ENCODE results near the gene PAX7.

Gene PAX7

DNA sequence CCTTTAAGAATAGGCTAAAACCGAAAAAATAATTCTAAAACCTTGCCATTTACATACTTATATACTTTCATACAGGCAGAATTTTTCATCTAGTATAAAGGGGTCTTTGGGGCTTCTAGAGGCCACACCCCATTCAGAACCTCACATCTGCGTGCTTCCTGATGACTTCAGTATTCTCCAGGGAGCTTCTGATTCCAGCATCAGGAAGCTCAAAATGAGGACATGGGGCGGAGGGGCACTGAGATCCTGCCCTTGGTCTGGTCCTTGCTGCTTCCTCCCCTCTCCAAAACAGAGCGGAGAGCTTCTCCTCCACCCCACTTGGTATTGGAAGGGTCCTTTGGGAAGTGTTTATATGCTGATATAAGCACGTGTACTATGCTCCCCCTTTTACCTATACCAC, 13.8 kb downstream of the PAX7 start:
- Mint-ChIP-seq H3K9me3 (no peaks in the 10 kb centered on the region), H3K4me1 (peaks cover 16% of the 10 kb centered on the region), H3K27ac (no peak overlapping the region), H3K36me3 (no peaks in the 10 kb centered on the region), H3K4me3 (no peak overlapping the region)
- ATAC-seq = no peak
- no peak for DNase-seq (ENCODE audit: low spot score in 2 of 2)

DNA sequence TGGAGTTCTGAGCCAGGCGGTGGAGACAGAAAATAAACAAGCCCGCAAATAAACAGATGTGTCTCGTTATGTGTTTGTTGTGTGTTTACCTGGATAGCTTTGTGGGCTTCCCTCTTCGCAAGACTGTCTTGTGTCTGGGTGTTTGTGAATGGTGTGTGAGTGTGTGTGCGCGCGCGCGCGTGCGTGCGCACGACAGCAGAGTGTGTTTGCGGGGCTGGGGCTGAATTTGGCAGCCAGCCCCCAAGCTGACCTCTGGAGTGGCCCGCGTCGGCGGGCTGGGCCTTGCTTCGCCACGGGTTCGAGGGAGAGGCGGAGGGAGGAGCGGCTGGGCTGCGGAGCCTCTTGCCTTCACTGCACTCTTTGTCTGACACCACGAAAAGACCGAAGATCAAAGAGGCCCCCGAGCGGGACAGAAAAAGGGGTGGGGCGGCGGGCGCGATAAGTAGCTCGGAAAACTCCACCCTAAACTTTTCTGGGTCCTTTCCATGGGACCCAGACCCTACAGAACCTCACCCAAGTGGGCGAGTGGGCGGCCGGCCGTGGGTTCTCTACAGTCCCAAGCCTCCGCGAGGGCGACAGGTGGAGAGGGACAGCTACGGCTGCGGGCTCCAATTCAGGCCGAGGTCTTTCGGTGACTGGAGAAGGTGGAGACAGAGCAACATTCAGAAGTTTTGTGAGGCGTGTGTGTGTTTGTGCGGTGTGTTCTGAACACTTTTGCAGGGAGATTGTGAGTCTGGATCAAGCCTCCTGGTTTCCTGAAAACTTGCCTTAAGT, 14.5 kb downstream of the PAX7 start:
- Mint-ChIP-seq H3K4me3 (no peak overlapping the region), H3K36me3 (no peaks in the 10 kb centered on the region), H3K9me3 (no peaks in the 10 kb centered on the region), H3K4me1 (peaks cover 11% of the 10 kb centered on the region), H3K27ac (no peak overlapping the region)
- ATAC-seq (no peak), DNase-seq (ENCODE audit: low spot score in 2 of 2) (no peak)

DNA sequence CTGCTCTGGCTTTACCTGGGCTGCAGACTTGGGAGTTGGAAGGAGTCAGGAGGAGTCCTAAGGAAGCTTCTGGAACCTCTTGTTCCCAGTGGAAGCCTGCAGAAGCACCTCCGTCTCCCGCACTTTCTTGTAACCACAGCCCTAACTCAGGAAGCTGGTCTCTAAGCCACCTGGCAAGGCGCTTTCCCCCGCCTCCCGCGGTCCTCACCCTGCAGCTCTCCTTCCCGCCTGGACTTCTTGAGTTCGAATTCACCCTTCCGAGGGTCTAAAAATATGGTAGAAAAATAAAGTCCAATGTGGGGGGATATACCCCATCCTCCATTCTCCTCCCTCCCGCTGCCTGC, 15.1 kb downstream of the PAX7 start:
- Mint-ChIP-seq H3K36me3 (no peaks in the 10 kb centered on the region), H3K4me1 (peaks cover 7% of the 10 kb centered on the region), H3K9me3 (no peaks in the 10 kb centered on the region), H3K27ac (no peak overlapping the region), H3K4me3 (no peak overlapping the region)
- DNase-seq (ENCODE audit: low spot score in 2 of 2) (no peak), ATAC-seq (no peak)

DNA sequence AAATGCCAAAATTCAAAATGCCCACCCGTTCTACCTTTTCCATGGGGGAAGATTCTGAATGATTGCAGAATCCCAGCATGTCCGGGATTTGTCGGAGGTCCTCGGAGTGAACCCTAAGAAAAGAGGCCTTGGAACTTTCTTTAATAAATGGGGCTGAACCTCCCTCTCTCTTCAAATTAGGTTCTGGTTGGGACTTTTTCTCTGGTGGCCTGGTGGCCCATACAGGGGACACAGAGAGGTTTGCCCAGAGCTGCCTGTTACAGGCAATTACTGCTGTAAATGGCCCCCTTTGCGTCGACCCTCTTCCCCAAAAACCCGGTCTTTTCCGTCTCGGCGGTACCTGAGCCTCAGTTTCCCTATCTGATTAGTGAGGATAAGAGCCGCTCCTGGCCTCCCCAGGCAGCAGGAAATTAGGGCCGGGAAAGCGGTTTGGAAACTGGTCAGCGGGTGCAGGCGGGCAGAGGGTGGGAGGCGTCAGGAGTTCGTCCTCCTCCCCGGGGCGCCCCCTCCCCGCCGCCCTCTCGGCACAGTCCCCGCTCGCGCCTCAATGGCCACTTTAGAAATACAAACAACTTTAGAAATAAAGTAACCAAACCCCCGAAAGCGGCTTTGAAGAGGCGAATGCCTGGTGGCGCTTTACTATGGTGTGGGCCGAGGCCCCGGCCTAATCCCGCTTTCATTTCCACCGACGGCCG, 15.6 kb downstream of the PAX7 start:
- Mint-ChIP-seq H3K36me3 (no peaks in the 10 kb centered on the region), H3K4me3 (no peak overlapping the region), H3K9me3 (no peaks in the 10 kb centered on the region), H3K27ac (no peak overlapping the region), H3K4me1 (peaks cover 7% of the 10 kb centered on the region)
- ATAC-seq (no peak), DNase-seq (ENCODE audit: low spot score in 2 of 2) (no peak)

DNA sequence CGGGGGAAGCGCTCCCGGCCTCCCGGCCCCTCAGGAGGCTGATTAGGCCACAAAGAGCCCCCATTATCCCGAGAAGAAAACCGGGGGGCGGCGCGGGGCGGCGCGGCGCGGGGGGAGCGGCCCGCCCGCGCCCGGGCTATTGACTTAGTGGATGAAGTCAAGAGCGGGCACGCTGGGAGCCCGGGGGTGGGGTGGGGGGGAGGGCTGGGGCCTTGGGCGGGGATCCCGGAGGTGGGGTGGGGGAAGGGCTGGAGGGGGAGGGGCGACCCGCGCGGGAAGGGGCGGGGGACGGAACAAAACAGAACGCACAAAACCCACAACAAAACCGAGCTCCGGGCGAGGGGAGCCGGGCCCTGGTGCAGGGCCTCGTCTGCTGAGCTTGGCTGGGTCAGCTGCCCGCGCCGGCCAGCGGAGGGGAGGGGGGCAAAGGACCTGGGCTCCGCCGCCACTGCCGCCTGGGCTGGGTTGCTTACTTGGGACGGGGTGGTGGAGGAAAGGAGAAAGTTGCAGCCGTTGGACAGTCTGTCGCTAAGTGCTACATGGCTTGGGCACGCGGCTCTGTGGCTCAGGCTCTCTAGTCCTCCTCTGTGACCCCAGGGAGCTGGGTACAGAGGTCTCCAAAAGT, 16.3 kb downstream of the PAX7 start:
- H3K4me3 Mint-ChIP-seq = no peak overlapping the region
- no peak for ATAC-seq
- no peak overlapping the region for H3K27ac Mint-ChIP-seq
- no peaks in the 10 kb centered on the region for H3K36me3 Mint-ChIP-seq
- peaks cover 7% of the 10 kb centered on the region for H3K4me1 Mint-ChIP-seq
- DNase-seq (ENCODE audit: low spot score in 2 of 2) = no peak
- no peaks in the 10 kb centered on the region for H3K9me3 Mint-ChIP-seq

DNA sequence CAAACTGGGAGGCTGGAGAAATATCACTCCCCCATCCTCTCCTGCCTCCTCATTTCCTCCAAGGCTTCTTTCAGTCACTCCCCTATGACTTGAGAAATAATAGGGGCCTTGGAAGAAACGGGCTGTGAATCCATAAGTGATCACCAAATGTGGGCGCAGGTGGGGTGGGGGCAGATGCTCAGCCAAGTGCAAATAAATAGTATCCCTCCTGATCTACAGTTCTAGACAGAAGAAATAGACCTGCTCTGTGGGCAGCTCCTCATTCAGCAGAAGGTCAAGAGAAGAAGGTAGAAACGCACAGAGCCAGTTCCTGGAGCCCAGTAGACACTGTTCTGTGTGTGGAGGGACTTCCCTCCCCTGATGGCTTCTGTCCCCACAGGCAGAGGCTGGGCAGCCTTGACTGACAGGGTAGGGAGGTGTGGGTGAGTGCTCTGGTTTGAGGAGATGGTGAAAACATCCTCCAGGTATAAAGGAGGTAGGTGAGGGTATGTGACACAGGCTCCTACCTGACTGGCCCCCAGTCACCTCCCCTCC, 17.1 kb downstream of the PAX7 start:
- ATAC-seq = no peak
- no peaks in the 10 kb centered on the region for H3K36me3 Mint-ChIP-seq
- H3K27ac Mint-ChIP-seq = no peak overlapping the region
- no peak overlapping the region for H3K4me3 Mint-ChIP-seq
- DNase-seq (ENCODE audit: low spot score in 2 of 2) = no peak
- H3K4me1 Mint-ChIP-seq = peaks cover 7% of the 10 kb centered on the region
- H3K9me3 Mint-ChIP-seq = no peaks in the 10 kb centered on the region

DNA sequence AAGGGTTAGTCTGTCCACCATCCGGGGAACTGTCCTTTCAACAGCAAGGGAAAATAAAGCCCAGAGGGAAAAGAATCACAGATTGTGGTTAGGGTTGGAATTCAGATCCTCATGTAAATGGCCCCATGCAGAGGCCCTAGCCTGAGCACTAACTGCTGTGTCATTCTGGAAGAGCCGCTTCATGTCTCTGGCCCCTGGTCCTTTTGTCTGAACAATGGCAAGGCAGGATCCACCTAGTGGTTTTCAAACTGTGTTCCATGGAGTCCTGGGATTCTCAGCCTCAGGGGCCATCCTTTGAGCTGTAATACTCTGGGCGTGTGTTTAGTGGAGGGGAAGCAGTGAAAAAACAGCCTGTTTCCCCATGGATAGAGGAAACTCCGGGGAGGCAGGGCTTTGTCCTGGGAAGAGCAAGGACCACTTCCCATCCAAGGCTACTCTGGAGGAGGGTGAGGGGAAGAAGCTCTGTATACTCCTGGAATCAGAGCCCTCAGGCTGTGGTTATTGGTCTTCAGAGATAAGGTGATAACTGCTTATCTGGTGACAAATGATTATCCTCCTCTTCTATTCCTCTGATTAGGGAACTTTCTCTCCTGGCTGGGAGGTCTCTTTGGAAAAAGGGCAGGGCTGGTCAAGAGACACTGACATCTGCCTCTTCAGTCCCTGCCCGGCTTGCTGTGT, 19.2 kb downstream of the PAX7 start:
- no peak for DNase-seq (ENCODE audit: low spot score in 2 of 2)
- no peak overlapping the region for H3K4me3 Mint-ChIP-seq
- H3K4me1 Mint-ChIP-seq = peaks cover 10% of the 10 kb centered on the region
- no peaks in the 10 kb centered on the region for H3K9me3 Mint-ChIP-seq
- ATAC-seq = no peak
- H3K36me3 Mint-ChIP-seq = no peaks in the 10 kb centered on the region
- no peak overlapping the region for H3K27ac Mint-ChIP-seq

DNA sequence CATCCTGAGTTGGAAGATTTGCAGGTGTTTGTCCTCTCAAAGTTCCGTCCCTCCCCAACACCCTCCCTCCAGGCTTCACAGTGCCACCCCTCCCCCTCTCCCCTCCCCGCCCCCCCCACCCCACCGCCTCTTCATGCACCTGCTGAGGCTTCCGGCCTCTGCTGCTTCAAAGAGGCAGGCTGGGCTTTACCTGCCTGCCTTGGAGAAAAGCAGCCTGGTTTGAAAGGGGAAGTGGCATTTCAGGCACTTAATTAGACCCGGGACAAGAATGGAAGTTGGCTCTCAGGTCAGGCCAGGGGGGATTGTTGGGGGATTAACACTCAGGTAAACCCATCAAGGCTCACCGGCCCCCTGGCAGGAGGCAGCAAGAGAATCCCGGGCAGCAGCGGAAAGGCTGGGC, 21.1 kb downstream of the PAX7 start:
- Mint-ChIP-seq H3K9me3 (no peaks in the 10 kb centered on the region), H3K4me3 (no peak overlapping the region), H3K36me3 (no peaks in the 10 kb centered on the region), H3K4me1 (peaks cover 6% of the 10 kb centered on the region), H3K27ac (no peak overlapping the region)
- DNase-seq (ENCODE audit: low spot score in 2 of 2) (no peak), ATAC-seq (no peak)

DNA sequence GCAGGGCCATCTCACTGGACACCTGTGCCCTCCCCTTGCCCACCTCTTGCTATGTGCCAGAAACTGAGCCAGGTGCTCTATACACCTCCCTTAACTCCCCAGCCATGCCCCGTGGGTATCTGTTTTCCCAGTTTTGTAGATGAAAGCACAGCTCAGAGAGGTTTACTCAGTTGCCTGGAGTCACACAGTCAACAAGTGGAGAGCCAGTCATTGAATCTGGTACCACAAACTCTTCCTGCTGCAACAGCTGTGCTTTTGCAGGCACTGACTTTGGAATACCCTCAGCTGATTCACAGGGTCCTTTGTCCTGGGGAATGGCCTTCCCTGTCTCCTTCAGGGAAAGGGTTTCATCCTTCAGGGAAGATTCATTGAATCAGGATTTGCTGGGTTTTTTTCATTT, 22.1 kb downstream of the PAX7 start:
- DNase-seq (ENCODE audit: low spot score in 2 of 2) = no peak
- Mint-ChIP-seq H3K36me3 (no peaks in the 10 kb centered on the region), H3K9me3 (no peaks in the 10 kb centered on the region), H3K4me1 (peaks cover 6% of the 10 kb centered on the region), H3K27ac (no peak overlapping the region), H3K4me3 (no peak overlapping the region)
- no peak for ATAC-seq

DNA sequence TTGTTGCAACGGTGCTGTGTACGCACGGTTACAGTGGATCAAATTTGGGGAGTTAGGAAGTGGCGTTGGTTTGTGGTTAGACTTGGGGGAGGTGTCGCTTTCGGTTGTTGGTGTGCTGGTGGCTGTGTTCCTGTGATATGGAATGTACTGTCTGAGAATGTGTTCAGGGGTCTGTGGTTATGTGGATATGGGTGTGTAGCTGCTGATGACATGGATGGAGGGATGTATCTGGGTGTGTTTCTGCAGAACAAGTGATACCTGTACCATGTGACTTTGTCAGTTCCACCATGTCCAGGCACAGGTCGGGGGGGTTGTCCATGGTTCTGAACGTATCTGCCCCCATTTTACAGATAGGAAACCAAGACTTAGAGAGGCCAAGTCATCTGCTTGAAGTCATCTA, 22.7 kb downstream of the PAX7 start:
- H3K9me3 Mint-ChIP-seq = no peaks in the 10 kb centered on the region
- DNase-seq (ENCODE audit: low spot score in 2 of 2) = no peak
- no peak overlapping the region for H3K4me3 Mint-ChIP-seq
- H3K4me1 Mint-ChIP-seq = peaks cover 6% of the 10 kb centered on the region
- no peaks in the 10 kb centered on the region for H3K36me3 Mint-ChIP-seq
- no peak for ATAC-seq
- H3K27ac Mint-ChIP-seq = no peak overlapping the region

DNA sequence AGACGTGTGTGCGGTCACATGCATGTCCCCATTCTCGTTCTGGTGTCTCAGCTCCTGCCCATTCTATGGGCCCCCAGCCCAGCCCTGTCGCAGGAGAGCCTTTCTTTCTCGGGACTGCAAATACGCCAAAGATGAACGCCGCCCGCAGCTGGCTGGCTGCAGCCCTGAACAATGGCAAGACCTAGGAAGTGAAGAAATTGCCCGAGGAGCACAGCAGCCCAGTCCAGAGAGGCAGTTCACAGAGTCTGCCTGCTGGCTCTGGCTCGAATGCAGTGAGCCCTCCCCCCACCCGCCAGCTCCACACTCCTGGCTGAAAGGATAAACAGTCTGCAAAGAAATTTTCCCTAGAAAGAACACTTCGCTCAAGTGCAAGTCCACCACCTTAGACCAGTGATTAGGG, 23.3 kb downstream of the PAX7 start:
- Mint-ChIP-seq H3K4me1 (peaks cover 6% of the 10 kb centered on the region), H3K36me3 (no peaks in the 10 kb centered on the region), H3K27ac (no peak overlapping the region), H3K4me3 (no peak overlapping the region), H3K9me3 (no peaks in the 10 kb centered on the region)
- no peak for DNase-seq (ENCODE audit: low spot score in 2 of 2)
- ATAC-seq = no peak

DNA sequence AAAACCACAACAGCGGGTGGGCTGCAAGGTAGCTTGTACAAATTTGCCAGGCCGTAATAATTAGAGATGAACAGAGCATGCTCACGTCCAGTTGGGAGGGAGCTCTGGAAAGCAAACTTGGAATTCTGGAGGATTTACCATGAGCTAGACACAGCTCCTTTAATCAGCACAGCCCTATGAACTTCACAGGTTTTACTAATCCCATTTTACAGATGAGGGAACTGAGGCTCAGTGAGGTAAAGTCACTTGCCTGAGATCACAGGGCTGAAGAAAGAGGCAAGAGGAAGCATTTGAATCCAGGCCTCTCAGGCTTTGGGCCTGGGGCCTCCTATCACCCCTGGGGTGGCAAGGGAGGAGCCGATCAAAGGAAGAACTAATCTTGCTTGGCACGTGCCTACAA, 24.0 kb downstream of the PAX7 start:
- DNase-seq (ENCODE audit: low spot score in 2 of 2) (no peak), ATAC-seq (no peak)
- H3K36me3 Mint-ChIP-seq = no peaks in the 10 kb centered on the region
- no peak overlapping the region for H3K4me3 Mint-ChIP-seq
- H3K27ac Mint-ChIP-seq = no peak overlapping the region
- peaks cover 6% of the 10 kb centered on the region for H3K4me1 Mint-ChIP-seq
- H3K9me3 Mint-ChIP-seq = no peaks in the 10 kb centered on the region

DNA sequence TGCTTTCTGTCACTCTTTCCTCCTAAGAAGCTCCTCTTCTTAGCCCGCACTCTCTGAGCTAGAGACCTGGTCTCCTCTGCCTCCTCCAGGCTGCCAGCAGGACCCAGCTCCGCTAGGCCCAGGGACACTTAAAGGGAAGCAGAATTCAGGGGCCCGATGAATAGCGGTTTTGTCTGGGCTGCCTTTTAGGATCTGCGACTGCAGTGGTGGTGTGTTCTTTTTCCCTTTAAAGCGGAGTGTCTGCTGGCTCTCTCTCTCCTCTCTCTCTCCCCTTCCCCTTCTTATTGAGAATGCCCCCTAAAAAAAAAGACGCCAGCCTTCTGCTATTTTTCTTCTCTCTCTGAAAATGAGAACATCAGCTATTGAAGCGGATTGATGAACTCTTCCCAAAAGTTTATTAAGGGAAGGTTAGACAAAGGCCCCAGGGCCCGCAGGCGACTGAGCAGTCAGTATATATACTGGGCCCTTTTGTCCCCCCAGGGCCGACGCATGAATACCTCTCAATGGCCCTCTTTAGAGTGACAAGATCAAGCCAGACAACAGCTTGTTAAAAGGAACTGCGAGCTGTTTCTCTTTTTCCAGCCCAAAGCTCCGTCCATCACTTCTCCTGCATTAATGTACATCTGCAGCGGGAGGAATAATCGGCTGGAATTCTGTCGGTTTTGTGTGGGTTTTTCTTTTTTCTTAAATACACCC, 27.0 kb downstream of the PAX7 start:
- H3K4me1 Mint-ChIP-seq = peaks cover 6% of the 10 kb centered on the region
- no peaks in the 10 kb centered on the region for H3K9me3 Mint-ChIP-seq
- no peak overlapping the region for H3K27ac Mint-ChIP-seq
- no peak overlapping the region for H3K4me3 Mint-ChIP-seq
- no peaks in the 10 kb centered on the region for H3K36me3 Mint-ChIP-seq
- no peak for DNase-seq (ENCODE audit: low spot score in 2 of 2)
- no peak for ATAC-seq

DNA sequence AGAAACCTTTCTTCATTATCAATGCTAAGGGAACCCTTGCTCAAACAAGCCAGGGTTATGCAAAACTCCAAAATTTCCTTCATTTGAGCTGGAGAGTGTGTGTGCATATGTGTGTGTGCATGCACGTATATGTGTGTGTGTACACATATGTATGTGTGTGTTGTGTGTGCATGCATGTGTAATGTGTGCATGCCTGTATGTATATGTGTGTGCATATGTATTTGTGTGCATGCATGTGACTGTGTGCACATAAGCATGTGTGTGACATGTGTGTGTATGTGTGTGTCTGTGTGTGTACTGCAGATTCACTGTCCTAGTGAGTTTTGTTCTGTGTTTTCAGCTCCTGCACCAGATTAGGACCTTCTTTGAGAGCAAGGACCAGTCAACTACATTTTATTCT, 28.2 kb downstream of the PAX7 start:
- DNase-seq (ENCODE audit: low spot score in 2 of 2) (no peak), ATAC-seq (no peak)
- Mint-ChIP-seq H3K4me3 (no peak overlapping the region), H3K9me3 (no peaks in the 10 kb centered on the region), H3K27ac (no peak overlapping the region), H3K36me3 (no peaks in the 10 kb centered on the region), H3K4me1 (no peaks in the 10 kb centered on the region)
